Mesenchymal stem cell (in vitro differentiated cells and primary cell): ENCODE results near the gene TRH.

ENCODE experiments used
- DNase-seq: peaks from one replicate; pipeline ENCODE4 v3.0.0-alpha.2; 2013
- H2AFZ ChIP-seq: one replicate; pipeline ENCODE4 v1.6.1; 2013; ENCODE audit warnings: low read depth, mild to moderate bottlenecking, control low read depth, inconsistent platforms, low read length, moderate library complexity
- H2AK5ac ChIP-seq: 2 replicates; pipeline ENCODE4 v1.6.1; 2013; ENCODE audit warnings: low read length, moderate library complexity, mild to moderate bottlenecking, inconsistent platforms; ENCODE audit not compliant: severe bottlenecking
- H2BK120ac ChIP-seq: one replicate; pipeline ENCODE4 v1.6.1; 2013; ENCODE audit warnings: low read depth, mild to moderate bottlenecking, inconsistent platforms, low read length, moderate library complexity
- H2BK12ac ChIP-seq, 2 experiments: one replicate each; pipeline ENCODE4 v1.6.1; 2013; ENCODE audit warnings: inconsistent platforms in 2 of 2, low read length in 2 of 2, mild to moderate bottlenecking in 2 of 2, moderate library complexity in 2 of 2, control low read depth in 1 of 2
- H2BK15ac ChIP-seq: one replicate; pipeline ENCODE4 v1.6.1; 2013; ENCODE audit warnings: mild to moderate bottlenecking, low read depth, inconsistent platforms; ENCODE audit not compliant: poor library complexity, severe bottlenecking
- H2BK5ac ChIP-seq: 2 replicates; pipeline ENCODE4 v1.6.1; 2013; ENCODE audit warnings: low read depth, mild to moderate bottlenecking, low read length, control low read depth, inconsistent platforms; ENCODE audit not compliant: poor library complexity, severe bottlenecking
- H3K14ac ChIP-seq, 2 experiments: one replicate each; pipeline ENCODE4 v1.6.1; 2013; ENCODE audit warnings: inconsistent platforms in 2 of 2, low read length in 2 of 2, control low read depth in 1 of 2, mild to moderate bottlenecking in 1 of 2, moderate library complexity in 1 of 2
- H3K18ac ChIP-seq, 2 experiments: one replicate each; pipeline ENCODE4 v1.6.1; 2013; ENCODE audit warnings: inconsistent platforms in 2 of 2, low read length in 2 of 2, control low read depth in 1 of 2, low read depth in 1 of 2, mild to moderate bottlenecking in 1 of 2
- H3K23ac ChIP-seq, 2 experiments: one replicate each; pipeline ENCODE4 v1.6.1; 2013; ENCODE audit warnings: inconsistent platforms in 2 of 2, low read length in 2 of 2, mild to moderate bottlenecking in 2 of 2, moderate library complexity in 2 of 2, control low read depth in 1 of 2
- H3K27ac ChIP-seq: 2 replicates; pipeline ENCODE4 v1.5.1; 2013; ENCODE audit warnings: mild to moderate bottlenecking, moderate library complexity, low read length, control low read depth, inconsistent platforms; ENCODE audit not compliant: poor library complexity, severe bottlenecking
- H3K27me3 ChIP-seq, 2 experiments: 2 replicates each; pipeline versions ENCODE4 v1.6.1 to v1.7.0; 2013; ENCODE audit warnings: low read length in 2 of 2, mild to moderate bottlenecking in 2 of 2, moderate library complexity in 2 of 2, control low read depth in 1 of 2, inconsistent platforms in 1 of 2; ENCODE audit not compliant: control insufficient read depth in 1 of 2, insufficient read depth in 1 of 2
- H3K36me3 ChIP-seq, 2 experiments: 2 replicates each; pipeline versions ENCODE4 v1.6.1 to v1.7.0; 2013; ENCODE audit warnings: low read length in 2 of 2, control low read depth in 1 of 2, inconsistent platforms in 1 of 2, low read depth in 1 of 2, mild to moderate bottlenecking in 1 of 2; ENCODE audit not compliant: insufficient read depth in 2 of 2, control insufficient read depth in 1 of 2
- H3K4ac ChIP-seq, 2 experiments: one replicate each; pipeline ENCODE4 v1.6.1; 2013; ENCODE audit warnings: inconsistent platforms in 2 of 2, low read length in 2 of 2, mild to moderate bottlenecking in 2 of 2, moderate library complexity in 2 of 2, control low read depth in 1 of 2, low read depth in 1 of 2
- H3K4me1 ChIP-seq: 2 replicates; pipeline ENCODE4 v1.6.1; 2013; ENCODE audit warnings: low read depth, low read length, control low read depth; ENCODE audit not compliant: control insufficient read depth, insufficient read depth
- H3K4me2 ChIP-seq: 2 replicates; pipeline ENCODE4 v1.6.1; 2013; ENCODE audit warnings: low read length, mild to moderate bottlenecking, inconsistent platforms; ENCODE audit not compliant: poor library complexity, severe bottlenecking
- H3K4me3 ChIP-seq, 2 experiments: 2 replicates each; pipeline versions ENCODE4 v1.5.1 to v1.7.0; 2013; ENCODE audit warnings: low read length in 2 of 2, mild to moderate bottlenecking in 2 of 2, control low read depth in 1 of 2, low read depth in 1 of 2; ENCODE audit not compliant: insufficient read depth in 1 of 2
- H3K79me1 ChIP-seq: replicated peaks from 2 replicates; pipeline ENCODE4 v1.6.1; 2013; ENCODE audit warnings: mild to moderate bottlenecking, control low read depth, low read length, inconsistent platforms; ENCODE audit not compliant: poor library complexity, severe bottlenecking
- H3K9ac ChIP-seq: 2 replicates; pipeline ENCODE4 v1.7.0; 2013; ENCODE audit warnings: mild to moderate bottlenecking, low read length, moderate library complexity
- H3K9me3 ChIP-seq: 2 replicates; pipeline ENCODE4 v1.7.0; 2013; ENCODE audit warnings: mild to moderate bottlenecking, low read length; ENCODE audit not compliant: control insufficient read depth
- H4K8ac ChIP-seq: one replicate; pipeline ENCODE4 v1.6.1; 2013; ENCODE audit warnings: inconsistent platforms, mild to moderate bottlenecking, low read length, moderate library complexity
- H4K91ac ChIP-seq: one replicate; pipeline ENCODE4 v1.6.1; 2013; ENCODE audit warnings: mild to moderate bottlenecking, low read length, inconsistent platforms
- WGBS: methylation state at CpG from one replicate; pipeline ENCODE4 v1.1.7; 2013; ENCODE audit warnings: mixed read lengths; 5-methylcytosine and 5-hydroxymethylcytosine counted together

TRH gene

DNA sequence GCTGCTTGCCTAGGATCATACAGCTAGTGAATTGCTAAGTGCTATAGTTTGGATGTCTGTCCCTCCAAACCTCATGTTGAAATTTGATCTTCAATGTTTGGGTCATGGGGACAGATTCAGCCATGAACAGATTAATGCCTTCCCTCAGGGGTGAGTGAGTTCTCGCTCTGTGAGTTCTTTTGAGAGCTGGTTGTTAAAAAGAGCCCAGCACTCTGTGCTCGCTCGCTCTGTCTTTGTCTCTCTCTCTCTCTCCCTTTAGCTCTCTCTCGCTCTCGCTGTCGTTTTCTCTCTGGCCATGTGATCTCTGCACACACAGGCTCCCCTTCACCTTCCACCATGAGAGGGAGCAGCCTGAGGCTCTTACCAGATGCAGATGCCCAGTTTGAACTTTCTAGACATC is 14.9 kb downstream of the TRH start:
- no peak overlapping the region for H3K4me3 ChIP-seq
- H3K36me3 ChIP-seq: no peaks in the 10 kb centered on the region
- no peak overlapping the region for H2BK120ac ChIP-seq
- H3K14ac ChIP-seq: no peak overlapping the region
- H3K4me2 ChIP-seq: no peak overlapping the region
- H3K23ac ChIP-seq: no peak overlapping the region
- H3K27me3 ChIP-seq: peaks cover 58% of the 10 kb centered on the region in 2 experiments
- H2BK12ac ChIP-seq: no peak overlapping the region
- no peak overlapping the region for H2BK5ac ChIP-seq
- no peak overlapping the region for H3K18ac ChIP-seq
- no peak overlapping the region for H2BK15ac ChIP-seq
- no peak for DNase-seq
- H2AFZ ChIP-seq: no peak overlapping the region
- no peaks in the 10 kb centered on the region for H3K79me1 ChIP-seq
- H3K4me1 ChIP-seq: no peaks in the 10 kb centered on the region
- H3K9me3 ChIP-seq: no peaks in the 10 kb centered on the region
- H4K91ac ChIP-seq: no peak overlapping the region
- WGBS: 56% methylated on average over 6 of the region's 6 CpGs
- H4K8ac ChIP-seq: no peak overlapping the region
- H2AK5ac ChIP-seq: no peak overlapping the region
- H3K4ac ChIP-seq: no peak overlapping the region
- no peak overlapping the region for H3K9ac ChIP-seq
- no peak overlapping the region for H3K27ac ChIP-seq

DNA sequence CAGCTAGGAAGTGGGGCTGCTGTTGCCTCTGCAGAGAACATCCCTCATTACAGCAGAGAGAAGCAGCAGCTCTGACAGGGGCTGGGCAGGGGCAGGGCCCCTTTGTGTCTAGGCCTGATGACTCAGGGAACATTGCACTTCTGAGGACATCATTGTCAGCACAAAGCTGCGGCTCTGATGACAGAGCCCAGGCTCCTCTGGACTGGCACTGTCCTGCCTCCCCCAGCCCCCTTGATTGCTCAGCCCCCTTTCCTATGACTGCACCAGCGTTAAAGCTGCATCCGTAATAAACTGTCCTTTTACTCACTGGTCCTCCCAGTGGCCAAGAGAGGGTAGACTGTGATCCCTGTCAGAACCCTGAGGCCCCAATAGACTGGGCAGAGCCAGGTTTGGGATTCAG is 18.3 kb downstream of the TRH start:
- no peak overlapping the region for H3K18ac ChIP-seq
- peak; percentile 34 for DNase-seq
- H3K4ac ChIP-seq: no peak overlapping the region
- H3K9me3 ChIP-seq: no peaks in the 10 kb centered on the region
- H3K23ac ChIP-seq: no peak overlapping the region
- no peaks in the 10 kb centered on the region for H3K4me1 ChIP-seq
- no peak overlapping the region for H3K14ac ChIP-seq
- H2BK12ac ChIP-seq: no peak overlapping the region
- H2BK15ac ChIP-seq: no peak overlapping the region
- H3K79me1 ChIP-seq: no peaks in the 10 kb centered on the region
- H3K9ac ChIP-seq: no peak overlapping the region
- H3K36me3 ChIP-seq: no peaks in the 10 kb centered on the region
- no peak overlapping the region for H2BK120ac ChIP-seq
- H3K4me3 ChIP-seq: no peak overlapping the region
- no peak overlapping the region for H3K4me2 ChIP-seq
- no peak overlapping the region for H4K91ac ChIP-seq
- WGBS: 6% methylated on average over 3 of the region's 3 CpGs
- H2AK5ac ChIP-seq: no peak overlapping the region
- no peak overlapping the region for H4K8ac ChIP-seq
- H3K27me3 ChIP-seq: peaks cover 75 to 85% of the 10 kb centered on the region in 2 experiments
- no peak overlapping the region for H3K27ac ChIP-seq
- H2BK5ac ChIP-seq: no peak overlapping the region
- H2AFZ ChIP-seq: no peak overlapping the region

DNA sequence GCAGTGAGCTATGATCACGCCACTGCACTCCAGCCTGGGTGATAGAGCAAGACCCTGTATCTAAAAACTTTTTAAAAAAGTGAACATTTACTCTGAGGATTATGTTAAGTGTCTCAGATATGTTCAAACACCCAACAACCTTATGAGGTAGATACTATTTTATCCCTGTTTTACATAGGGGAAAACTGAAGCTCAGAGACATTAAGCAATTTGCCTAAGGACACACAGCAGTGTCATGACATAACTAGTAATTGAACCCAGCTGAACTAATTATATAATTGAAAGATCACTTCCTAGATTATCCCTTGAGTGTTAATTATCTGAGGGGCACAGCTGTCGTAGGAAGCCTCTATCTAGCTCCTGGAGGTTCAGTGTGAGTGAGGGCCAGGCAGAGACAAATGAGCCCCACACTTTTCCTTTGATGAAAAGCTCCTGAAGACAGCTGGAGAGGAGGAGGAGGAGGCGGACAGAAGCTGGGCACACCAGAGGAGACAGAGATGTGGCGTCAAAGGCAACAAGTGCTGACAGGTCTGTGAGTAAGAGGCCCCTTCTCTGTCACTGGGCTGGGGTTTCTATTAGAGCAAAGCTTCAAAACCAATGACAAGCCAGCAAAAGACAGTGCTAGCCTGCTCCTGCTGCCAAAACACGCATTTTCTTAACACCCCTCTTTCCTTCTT is 20.5 kb downstream of the TRH start:
- no peaks in the 10 kb centered on the region for H3K4me1 ChIP-seq
- no peak overlapping the region for H2AFZ ChIP-seq
- no peak overlapping the region for H3K23ac ChIP-seq
- H3K18ac ChIP-seq: no peak overlapping the region
- H3K79me1 ChIP-seq: no peaks in the 10 kb centered on the region
- H2BK120ac ChIP-seq: no peak overlapping the region
- no peak overlapping the region for H3K27ac ChIP-seq
- no peak overlapping the region for H2BK12ac ChIP-seq
- H4K8ac ChIP-seq: no peak overlapping the region
- H2AK5ac ChIP-seq: no peak overlapping the region
- no peak overlapping the region for H4K91ac ChIP-seq
- H3K36me3 ChIP-seq: no peaks in the 10 kb centered on the region
- H3K9ac ChIP-seq: no peak overlapping the region
- H3K4ac ChIP-seq: no peak overlapping the region
- WGBS: 58% methylated on average over 4 of the region's 5 CpGs
- H3K14ac ChIP-seq: no peak overlapping the region
- no peak for DNase-seq
- H3K4me3 ChIP-seq: no peak overlapping the region
- H2BK5ac ChIP-seq: no peak overlapping the region
- peaks cover 67 to 74% of the 10 kb centered on the region in 2 experiments for H3K27me3 ChIP-seq
- no peaks in the 10 kb centered on the region for H3K9me3 ChIP-seq
- H3K4me2 ChIP-seq: no peak overlapping the region
- no peak overlapping the region for H2BK15ac ChIP-seq

DNA sequence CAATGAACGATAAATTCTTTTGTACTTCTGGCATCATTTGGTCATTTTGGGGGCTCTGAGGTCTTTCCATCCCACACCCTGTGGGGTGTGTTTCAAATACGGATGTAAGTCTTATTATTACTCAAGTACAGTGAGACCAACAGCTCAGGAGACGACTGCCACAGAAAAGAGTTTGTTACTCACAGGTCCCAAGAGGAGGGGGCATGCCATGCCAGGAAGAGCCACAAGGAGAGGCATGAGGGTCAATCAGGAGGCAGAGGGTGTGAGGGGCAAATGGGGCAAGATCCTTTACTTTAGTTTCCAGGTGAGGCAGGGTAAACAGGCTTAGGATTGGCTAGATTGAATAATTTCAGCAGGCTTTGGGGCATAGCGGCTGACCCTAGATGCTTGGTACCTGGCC is 21.6 kb downstream of the TRH start:
- Histone ChIP-seq H2BK5ac (no peak overlapping the region), H3K79me1 (no peaks in the 10 kb centered on the region), H2BK12ac (no peak overlapping the region), H2AK5ac (no peak overlapping the region), H4K8ac (no peak overlapping the region), H3K27ac (no peak overlapping the region), H3K9me3 (no peaks in the 10 kb centered on the region), H3K4me2 (no peak overlapping the region), H3K23ac (no peak overlapping the region), H3K4me1 (no peaks in the 10 kb centered on the region), H2BK120ac (no peak overlapping the region), H3K36me3 (no peaks in the 10 kb centered on the region), H3K14ac (no peak overlapping the region), H4K91ac (no peak overlapping the region), H3K27me3 (peaks cover 57 to 67% of the 10 kb centered on the region in 2 experiments), H2AFZ (no peak overlapping the region), H3K4ac (no peak overlapping the region), H3K9ac (no peak overlapping the region), H2BK15ac (no peak overlapping the region), H3K18ac (no peak overlapping the region), H3K4me3 (no peak overlapping the region)
- 87% methylated on average over 4 of the region's 4 CpGs for WGBS
- no peak for DNase-seq
